WTC11 (cell line): Measurements from ENCODE around the gene CCDC83. TPM values are rescaled to one million over a fixed set of nuclear protein-coding genes. Genes with fewer than 3 reads are reported as not detected.

Source experiments
- ATAC-seq: fragments of 200-7000 bp; cut with Tn5 transposase; 2 replicates; pipeline ENCODE4 v1.10.0; 2021; ENCODE audit warnings: mild to moderate bottlenecking, moderate library complexity
- CTCF ChIA-PET: fragments of 300-600 bp; sonication (Branson Sonifier 250); formaldehyde crosslinking; loops from one replicate; lab custom pipeline; 2021; ENCODE audit warnings: antibody characterized with exemption; lab: Charles Lee
- POLR2A ChIA-PET: fragments of 350-600 bp; sonication (Branson Sonifier 250); formaldehyde crosslinking; loops from one replicate; lab custom pipeline; 2021; ENCODE audit warnings: antibody characterized with exemption; lab: Charles Lee
- DNase-seq: peaks from one replicate; pipeline ENCODE4 v3.0.0; 2021; ENCODE audit warnings: low spot score
- H3K27ac Mint-ChIP-seq: 2 replicates; pipeline ENCODE4 v1.8.0; 2021; ENCODE audit warnings: mixed read lengths
- H3K27me3 Mint-ChIP-seq: 2 replicates; pipeline ENCODE4 v1.8.0; 2021; ENCODE audit warnings: low read depth, mild to moderate bottlenecking, moderate library complexity, mixed read lengths
- H3K36me3 Mint-ChIP-seq: 2 replicates; pipeline ENCODE4 v1.8.0; 2021; ENCODE audit warnings: mixed read lengths
- H3K4me1 Mint-ChIP-seq: 2 replicates; pipeline ENCODE4 v1.8.0; 2022; ENCODE audit warnings: mixed read lengths
- H3K4me3 Mint-ChIP-seq: 2 replicates; pipeline ENCODE4 v1.8.0; 2021; ENCODE audit warnings: mild to moderate bottlenecking, moderate library complexity, mixed read lengths
- H3K9me3 Mint-ChIP-seq: 2 replicates; pipeline ENCODE4 v1.8.0; 2021; ENCODE audit warnings: mixed read lengths
- ATF1 ChIP-seq: sonication (generic); formaldehyde crosslinking; IDR thresholded peaks from 2 replicates; pipeline ENCODE4 v1.8.1; 2023; ENCODE audit warnings: mild to moderate bottlenecking, moderate library complexity, missing genetic modification reagents
- FOXP1 ChIP-seq: sonication (generic); formaldehyde crosslinking; IDR thresholded peaks from 2 replicates; pipeline ENCODE4 v1.8.0; 2022; ENCODE audit warnings: missing genetic modification reagents, mild to moderate bottlenecking, moderate library complexity, borderline replicate concordance
- NFYB ChIP-seq: sonication (generic); formaldehyde crosslinking; conservative IDR thresholded peaks from 2 replicates; pipeline ENCODE4 v1.8.0; 2022; ENCODE audit warnings: low read depth, missing genetic modification reagents
- NR1H2 ChIP-seq: sonication (generic); formaldehyde crosslinking; IDR thresholded peaks from 2 replicates; pipeline ENCODE4 v1.9.0; 2021; ENCODE audit warnings: mild to moderate bottlenecking, moderate library complexity, missing genetic modification reagents
- NR2C2 ChIP-seq: sonication (generic); formaldehyde crosslinking; IDR thresholded peaks from 2 replicates; pipeline ENCODE4 v1.8.0; 2022; ENCODE audit warnings: mild to moderate bottlenecking, missing genetic modification reagents
- SP1 ChIP-seq: sonication (generic); formaldehyde crosslinking; conservative IDR thresholded peaks from 2 replicates; pipeline ENCODE4 v1.8.1; 2022; ENCODE audit warnings: missing genetic modification reagents
- ZBTB21 ChIP-seq: sonication (generic); formaldehyde crosslinking; IDR thresholded peaks from 2 replicates; pipeline ENCODE4 v1.8.1; 2023; ENCODE audit warnings: mild to moderate bottlenecking, missing genetic modification reagents, borderline replicate concordance
- ZNF121 ChIP-seq: sonication (generic); formaldehyde crosslinking; IDR thresholded peaks from 2 replicates; pipeline ENCODE4 v1.8.0; 2023; ENCODE audit warnings: missing genetic modification reagents
- ZNF317 ChIP-seq: sonication (generic); formaldehyde crosslinking; IDR thresholded peaks from 2 replicates; pipeline ENCODE4 v1.8.1; 2023; ENCODE audit warnings: low read depth, mild to moderate bottlenecking, moderate library complexity, missing genetic modification reagents, borderline replicate concordance
- total RNA-seq: library from RNA; stranded (reverse); gene quantifications from 3 replicates; pipeline ENCODE4 v1.2.3, GENCODE V29; 2021
- TF ChIP-seq, protein P1 (sequence below): fragments of 250-450 bp; sonication (Bioruptor Pico); IDR thresholded peaks from 2 replicates; pipeline ENCODE4 v1.9.0; 2021; ENCODE audit warnings: mild to moderate bottlenecking
- TF ChIP-seq, protein P2 (sequence below): fragments of 250-450 bp; sonication (Bioruptor Pico); IDR thresholded peaks from 2 replicates; pipeline ENCODE4 v1.8.0; 2021; ENCODE audit warnings: mild to moderate bottlenecking
- TF ChIP-seq, protein P3 (sequence below): sonication (generic); formaldehyde crosslinking; IDR thresholded peaks from 2 replicates; pipeline ENCODE4 v1.8.1; 2022; ENCODE audit warnings: low read depth, missing genetic modification reagents, borderline replicate concordance
- TF ChIP-seq, protein P4 (sequence below): sonication (generic); formaldehyde crosslinking; IDR thresholded peaks from 2 replicates; pipeline ENCODE4 v1.8.1; 2022; ENCODE audit warnings: missing genetic modification reagents, borderline replicate concordance
- TF ChIP-seq, protein P5 (sequence below): fragments of 200-600 bp; IDR thresholded peaks from 2 replicates; pipeline ENCODE4 v1.8.0; 2022; ENCODE audit warnings: antibody characterized with exemption
- TF ChIP-seq, protein P6 (sequence below): sonication (generic); formaldehyde crosslinking; IDR thresholded peaks from 2 replicates; pipeline ENCODE4 v1.8.0; 2022; ENCODE audit warnings: mild to moderate bottlenecking, missing genetic modification reagents
- TF ChIP-seq, protein P7 (sequence below): sonication (generic); formaldehyde crosslinking; IDR thresholded peaks from 2 replicates; pipeline ENCODE4 v1.8.0; 2022; ENCODE audit warnings: mild to moderate bottlenecking, missing genetic modification reagents
- TF ChIP-seq, protein P8 (sequence below): fragments of 250-450 bp; sonication (Bioruptor Pico); conservative IDR thresholded peaks from 2 replicates; pipeline ENCODE4 v1.9.0; 2021; ENCODE audit warnings: mild to moderate bottlenecking
- TF ChIP-seq, protein P9 (sequence below): sonication (generic); formaldehyde crosslinking; IDR thresholded peaks from 2 replicates; pipeline ENCODE4 v1.8.1; 2022; ENCODE audit warnings: mild to moderate bottlenecking, missing genetic modification reagents, moderate library complexity, borderline replicate concordance
- TF ChIP-seq, protein P10 (sequence below): fragments of 250-450 bp; sonication (Bioruptor Pico); IDR thresholded peaks from 2 replicates; pipeline ENCODE4 v1.9.0; 2021; ENCODE audit warnings: mild to moderate bottlenecking

The CCDC83 gene
- total RNA-seq, 1 experiment from 2014 or later = not detected

DNA sequence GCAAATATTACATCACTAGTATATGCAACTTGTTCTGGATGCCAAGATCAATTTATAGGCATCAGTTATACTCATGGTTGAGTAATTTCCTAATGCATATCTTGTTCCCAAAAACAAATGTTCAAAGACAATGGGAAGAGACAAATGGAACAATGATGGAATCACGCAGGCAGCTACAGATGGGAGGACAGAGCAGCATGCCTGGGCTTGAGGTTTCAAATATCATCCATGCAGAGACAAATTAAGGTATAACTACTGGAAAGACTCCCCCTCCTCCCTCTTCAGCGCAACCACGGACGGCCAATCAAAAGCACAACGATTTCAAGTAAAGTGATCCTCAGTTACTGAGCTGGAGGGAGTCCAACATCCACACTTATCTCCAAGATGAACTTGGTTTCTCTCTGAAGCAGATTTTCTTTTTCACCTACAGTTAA, 106.8 kb downstream of the CCDC83 start:
- H3K4me3 Mint-ChIP-seq = no peak overlapping the region
- ChIA-PET POLR2A (no interaction called here), CTCF (no interaction called here)
- DNase-seq (no peak), ATAC-seq (no peak)
- TF ChIP-seq, protein P1, sequence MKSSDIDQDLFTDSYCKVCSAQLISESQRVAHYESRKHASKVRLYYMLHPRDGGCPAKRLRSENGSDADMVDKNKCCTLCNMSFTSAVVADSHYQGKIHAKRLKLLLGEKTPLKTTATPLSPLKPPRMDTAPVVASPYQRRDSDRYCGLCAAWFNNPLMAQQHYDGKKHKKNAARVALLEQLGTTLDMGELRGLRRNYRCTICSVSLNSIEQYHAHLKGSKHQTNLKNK (CRISPR knock-in tag) = no peak
- TF ChIP-seq, protein P2, sequence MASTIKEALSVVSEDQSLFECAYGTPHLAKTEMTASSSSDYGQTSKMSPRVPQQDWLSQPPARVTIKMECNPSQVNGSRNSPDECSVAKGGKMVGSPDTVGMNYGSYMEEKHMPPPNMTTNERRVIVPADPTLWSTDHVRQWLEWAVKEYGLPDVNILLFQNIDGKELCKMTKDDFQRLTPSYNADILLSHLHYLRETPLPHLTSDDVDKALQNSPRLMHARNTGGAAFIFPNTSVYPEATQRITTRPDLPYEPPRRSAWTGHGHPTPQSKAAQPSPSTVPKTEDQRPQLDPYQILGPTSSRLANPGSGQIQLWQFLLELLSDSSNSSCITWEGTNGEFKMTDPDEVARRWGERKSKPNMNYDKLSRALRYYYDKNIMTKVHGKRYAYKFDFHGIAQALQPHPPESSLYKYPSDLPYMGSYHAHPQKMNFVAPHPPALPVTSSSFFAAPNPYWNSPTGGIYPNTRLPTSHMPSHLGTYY = no peak
- TF ChIP-seq, protein P3, sequence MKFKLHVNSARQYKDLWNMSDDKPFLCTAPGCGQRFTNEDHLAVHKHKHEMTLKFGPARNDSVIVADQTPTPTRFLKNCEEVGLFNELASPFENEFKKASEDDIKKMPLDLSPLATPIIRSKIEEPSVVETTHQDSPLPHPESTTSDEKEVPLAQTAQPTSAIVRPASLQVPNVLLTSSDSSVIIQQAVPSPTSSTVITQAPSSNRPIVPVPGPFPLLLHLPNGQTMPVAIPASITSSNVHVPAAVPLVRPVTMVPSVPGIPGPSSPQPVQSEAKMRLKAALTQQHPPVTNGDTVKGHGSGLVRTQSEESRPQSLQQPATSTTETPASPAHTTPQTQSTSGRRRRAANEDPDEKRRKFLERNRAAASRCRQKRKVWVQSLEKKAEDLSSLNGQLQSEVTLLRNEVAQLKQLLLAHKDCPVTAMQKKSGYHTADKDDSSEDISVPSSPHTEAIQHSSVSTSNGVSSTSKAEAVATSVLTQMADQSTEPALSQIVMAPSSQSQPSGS (CRISPR knock-in tag) = no peak
- TF ChIP-seq ZNF317 (CRISPR knock-in tag) (no peak), NFYB (no peak)
- TF ChIP-seq, protein P4, sequence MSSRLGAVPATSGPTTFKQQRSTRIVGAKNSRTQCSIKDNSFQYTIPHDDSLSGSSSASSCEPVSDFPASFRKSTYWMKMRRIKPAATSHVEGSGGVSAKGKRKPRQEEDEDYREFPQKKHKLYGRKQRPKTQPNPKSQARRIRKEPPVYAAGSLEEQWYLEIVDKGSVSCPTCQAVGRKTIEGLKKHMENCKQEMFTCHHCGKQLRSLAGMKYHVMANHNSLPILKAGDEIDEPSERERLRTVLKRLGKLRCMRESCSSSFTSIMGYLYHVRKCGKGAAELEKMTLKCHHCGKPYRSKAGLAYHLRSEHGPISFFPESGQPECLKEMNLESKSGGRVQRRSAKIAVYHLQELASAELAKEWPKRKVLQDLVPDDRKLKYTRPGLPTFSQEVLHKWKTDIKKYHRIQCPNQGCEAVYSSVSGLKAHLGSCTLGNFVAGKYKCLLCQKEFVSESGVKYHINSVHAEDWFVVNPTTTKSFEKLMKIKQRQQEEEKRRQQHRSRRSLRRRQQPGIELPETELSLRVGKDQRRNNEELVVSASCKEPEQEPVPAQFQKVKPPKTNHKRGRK = no peak
- TF ChIP-seq, protein P5, sequence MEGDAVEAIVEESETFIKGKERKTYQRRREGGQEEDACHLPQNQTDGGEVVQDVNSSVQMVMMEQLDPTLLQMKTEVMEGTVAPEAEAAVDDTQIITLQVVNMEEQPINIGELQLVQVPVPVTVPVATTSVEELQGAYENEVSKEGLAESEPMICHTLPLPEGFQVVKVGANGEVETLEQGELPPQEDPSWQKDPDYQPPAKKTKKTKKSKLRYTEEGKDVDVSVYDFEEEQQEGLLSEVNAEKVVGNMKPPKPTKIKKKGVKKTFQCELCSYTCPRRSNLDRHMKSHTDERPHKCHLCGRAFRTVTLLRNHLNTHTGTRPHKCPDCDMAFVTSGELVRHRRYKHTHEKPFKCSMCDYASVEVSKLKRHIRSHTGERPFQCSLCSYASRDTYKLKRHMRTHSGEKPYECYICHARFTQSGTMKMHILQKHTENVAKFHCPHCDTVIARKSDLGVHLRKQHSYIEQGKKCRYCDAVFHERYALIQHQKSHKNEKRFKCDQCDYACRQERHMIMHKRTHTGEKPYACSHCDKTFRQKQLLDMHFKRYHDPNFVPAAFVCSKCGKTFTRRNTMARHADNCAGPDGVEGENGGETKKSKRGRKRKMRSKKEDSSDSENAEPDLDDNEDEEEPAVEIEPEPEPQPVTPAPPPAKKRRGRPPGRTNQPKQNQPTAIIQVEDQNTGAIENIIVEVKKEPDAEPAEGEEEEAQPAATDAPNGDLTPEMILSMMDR = no peak
- TF ChIP-seq, protein P6, sequence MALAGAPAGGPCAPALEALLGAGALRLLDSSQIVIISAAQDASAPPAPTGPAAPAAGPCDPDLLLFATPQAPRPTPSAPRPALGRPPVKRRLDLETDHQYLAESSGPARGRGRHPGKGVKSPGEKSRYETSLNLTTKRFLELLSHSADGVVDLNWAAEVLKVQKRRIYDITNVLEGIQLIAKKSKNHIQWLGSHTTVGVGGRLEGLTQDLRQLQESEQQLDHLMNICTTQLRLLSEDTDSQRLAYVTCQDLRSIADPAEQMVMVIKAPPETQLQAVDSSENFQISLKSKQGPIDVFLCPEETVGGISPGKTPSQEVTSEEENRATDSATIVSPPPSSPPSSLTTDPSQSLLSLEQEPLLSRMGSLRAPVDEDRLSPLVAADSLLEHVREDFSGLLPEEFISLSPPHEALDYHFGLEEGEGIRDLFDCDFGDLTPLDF (CRISPR knock-in tag) = no peak
- no peaks in the 10 kb centered on the region for H3K27me3 Mint-ChIP-seq
- H3K27ac Mint-ChIP-seq = no peak overlapping the region
- peaks cover 3% of the 10 kb centered on the region; the same call in 1 of the 2 replicates for H3K4me1 Mint-ChIP-seq
- no peaks in the 10 kb centered on the region for H3K9me3 Mint-ChIP-seq
- peaks cover 24% of the 10 kb centered on the region for H3K36me3 Mint-ChIP-seq

DNA sequence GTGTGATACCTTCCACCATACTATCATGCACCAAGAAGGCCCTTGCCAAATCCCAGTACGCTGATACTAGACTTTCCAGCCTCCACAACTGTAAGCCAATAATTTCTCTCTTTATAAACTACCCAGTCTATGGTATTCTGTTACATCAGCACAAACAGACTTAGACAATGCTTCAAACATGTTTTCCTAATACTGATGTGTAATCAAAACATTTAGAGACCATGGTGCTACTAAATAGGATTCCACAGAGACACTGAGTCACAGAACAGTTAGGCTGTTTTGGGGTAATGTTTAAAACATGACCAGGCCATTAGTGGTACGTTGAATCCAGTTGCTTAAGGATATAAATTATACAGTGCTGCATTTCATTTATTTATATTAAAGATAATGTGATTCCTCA, 110.0 kb downstream of the CCDC83 start:
- TF ChIP-seq ZBTB21 (CRISPR knock-in tag) = no peak
- TF ChIP-seq SP1 (CRISPR knock-in tag) = no peak
- no peak for TF ChIP-seq FOXP1 (CRISPR knock-in tag)
- no peak for TF ChIP-seq NR1H2 (CRISPR knock-in tag)
- TF ChIP-seq, protein P7, sequence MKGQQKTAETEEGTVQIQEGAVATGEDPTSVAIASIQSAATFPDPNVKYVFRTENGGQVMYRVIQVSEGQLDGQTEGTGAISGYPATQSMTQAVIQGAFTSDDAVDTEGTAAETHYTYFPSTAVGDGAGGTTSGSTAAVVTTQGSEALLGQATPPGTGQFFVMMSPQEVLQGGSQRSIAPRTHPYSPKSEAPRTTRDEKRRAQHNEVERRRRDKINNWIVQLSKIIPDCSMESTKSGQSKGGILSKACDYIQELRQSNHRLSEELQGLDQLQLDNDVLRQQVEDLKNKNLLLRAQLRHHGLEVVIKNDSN (CRISPR knock-in tag) = no peak
- TF ChIP-seq, protein P8, sequence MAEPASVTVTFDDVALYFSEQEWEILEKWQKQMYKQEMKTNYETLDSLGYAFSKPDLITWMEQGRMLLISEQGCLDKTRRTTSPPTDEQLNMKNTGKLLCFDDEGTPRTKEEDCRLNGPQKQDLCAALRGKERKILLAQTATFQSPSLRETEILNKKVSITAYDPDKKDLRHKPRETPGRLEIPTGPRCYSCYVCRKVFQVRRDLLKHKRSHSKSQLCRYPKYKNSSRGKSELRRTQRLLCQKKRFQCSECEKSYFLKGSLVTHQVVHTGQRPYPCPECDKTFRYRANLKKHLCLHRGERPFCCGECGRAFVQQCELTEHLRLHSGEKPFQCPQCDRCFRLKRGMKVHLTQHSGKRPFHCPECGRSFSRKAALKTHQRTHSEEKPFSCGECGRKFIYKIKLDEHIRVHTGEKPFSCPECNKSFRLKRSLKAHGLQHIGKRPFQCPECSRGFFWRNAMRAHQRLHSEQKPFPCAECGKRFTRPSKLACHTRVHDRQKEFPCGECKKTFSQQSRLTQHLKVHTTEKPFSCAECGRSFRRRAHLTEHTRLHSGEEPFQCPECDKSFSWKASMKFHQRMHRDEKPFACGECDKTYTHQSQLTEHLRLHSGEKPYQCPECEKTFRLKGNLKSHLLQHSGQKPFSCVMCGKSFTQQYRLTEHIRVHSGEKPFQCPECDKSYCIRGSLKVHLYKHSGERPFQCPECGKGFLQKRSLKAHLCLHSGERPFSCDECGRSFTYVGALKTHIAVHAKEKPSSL = no peak
- no peak for TF ChIP-seq ATF1
- TF ChIP-seq NR2C2 (CRISPR knock-in tag) = no peak
- TF ChIP-seq, protein P9, sequence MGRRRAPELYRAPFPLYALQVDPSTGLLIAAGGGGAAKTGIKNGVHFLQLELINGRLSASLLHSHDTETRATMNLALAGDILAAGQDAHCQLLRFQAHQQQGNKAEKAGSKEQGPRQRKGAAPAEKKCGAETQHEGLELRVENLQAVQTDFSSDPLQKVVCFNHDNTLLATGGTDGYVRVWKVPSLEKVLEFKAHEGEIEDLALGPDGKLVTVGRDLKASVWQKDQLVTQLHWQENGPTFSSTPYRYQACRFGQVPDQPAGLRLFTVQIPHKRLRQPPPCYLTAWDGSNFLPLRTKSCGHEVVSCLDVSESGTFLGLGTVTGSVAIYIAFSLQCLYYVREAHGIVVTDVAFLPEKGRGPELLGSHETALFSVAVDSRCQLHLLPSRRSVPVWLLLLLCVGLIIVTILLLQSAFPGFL (CRISPR knock-in tag) = no peak
- TF ChIP-seq ZNF121 (CRISPR knock-in tag) = no peak
- TF ChIP-seq, protein P10, sequence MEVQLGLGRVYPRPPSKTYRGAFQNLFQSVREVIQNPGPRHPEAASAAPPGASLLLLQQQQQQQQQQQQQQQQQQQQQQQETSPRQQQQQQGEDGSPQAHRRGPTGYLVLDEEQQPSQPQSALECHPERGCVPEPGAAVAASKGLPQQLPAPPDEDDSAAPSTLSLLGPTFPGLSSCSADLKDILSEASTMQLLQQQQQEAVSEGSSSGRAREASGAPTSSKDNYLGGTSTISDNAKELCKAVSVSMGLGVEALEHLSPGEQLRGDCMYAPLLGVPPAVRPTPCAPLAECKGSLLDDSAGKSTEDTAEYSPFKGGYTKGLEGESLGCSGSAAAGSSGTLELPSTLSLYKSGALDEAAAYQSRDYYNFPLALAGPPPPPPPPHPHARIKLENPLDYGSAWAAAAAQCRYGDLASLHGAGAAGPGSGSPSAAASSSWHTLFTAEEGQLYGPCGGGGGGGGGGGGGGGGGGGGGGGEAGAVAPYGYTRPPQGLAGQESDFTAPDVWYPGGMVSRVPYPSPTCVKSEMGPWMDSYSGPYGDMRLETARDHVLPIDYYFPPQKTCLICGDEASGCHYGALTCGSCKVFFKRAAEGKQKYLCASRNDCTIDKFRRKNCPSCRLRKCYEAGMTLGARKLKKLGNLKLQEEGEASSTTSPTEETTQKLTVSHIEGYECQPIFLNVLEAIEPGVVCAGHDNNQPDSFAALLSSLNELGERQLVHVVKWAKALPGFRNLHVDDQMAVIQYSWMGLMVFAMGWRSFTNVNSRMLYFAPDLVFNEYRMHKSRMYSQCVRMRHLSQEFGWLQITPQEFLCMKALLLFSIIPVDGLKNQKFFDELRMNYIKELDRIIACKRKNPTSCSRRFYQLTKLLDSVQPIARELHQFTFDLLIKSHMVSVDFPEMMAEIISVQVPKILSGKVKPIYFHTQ (CRISPR knock-in tag) = no peak
- ATAC-seq = no peak
- no peak for DNase-seq
- Mint-ChIP-seq H3K4me3 (no peak overlapping the region), H3K27ac (no peak overlapping the region), H3K36me3 (peaks cover 25% of the 10 kb centered on the region), H3K9me3 (no peaks in the 10 kb centered on the region), H3K27me3 (no peaks in the 10 kb centered on the region), H3K4me1 (peaks cover 21% of the 10 kb centered on the region)
- POLR2A ChIA-PET = no interaction called here
- CTCF ChIA-PET = no interaction called here
